ENCODE results near the gene CNMD. TPM values are rescaled to one million over a fixed set of nuclear protein-coding genes. Genes with fewer than 3 reads are reported as not detected.

Gene CNMD
- total RNA-seq, 2 donors from 2014 or later = 0.78 TPM; not detected in 1

- ATAC-seq (no peak), DNase-seq (no peak)
- no peak overlapping the region for H3K4me3 ChIP-seq
- H3K27me3 ChIP-seq = no peaks in the 10 kb centered on the region
- 55 to 62% methylated on average over 11 of the region's 11 CpGs for WGBS, 2 donors
- no peak overlapping the region for H3K27ac ChIP-seq
- no peaks in the 10 kb centered on the region for H3K36me3 ChIP-seq (replicated peaks in 1 of 2; ENCODE audit: insufficient read depth in 1 of 2, low read depth in 2 of 2)
- TF ChIP-seq POLR2A (IDR thresholded peaks at IDR 0.05) = no peak
- TF ChIP-seq, protein P1, sequence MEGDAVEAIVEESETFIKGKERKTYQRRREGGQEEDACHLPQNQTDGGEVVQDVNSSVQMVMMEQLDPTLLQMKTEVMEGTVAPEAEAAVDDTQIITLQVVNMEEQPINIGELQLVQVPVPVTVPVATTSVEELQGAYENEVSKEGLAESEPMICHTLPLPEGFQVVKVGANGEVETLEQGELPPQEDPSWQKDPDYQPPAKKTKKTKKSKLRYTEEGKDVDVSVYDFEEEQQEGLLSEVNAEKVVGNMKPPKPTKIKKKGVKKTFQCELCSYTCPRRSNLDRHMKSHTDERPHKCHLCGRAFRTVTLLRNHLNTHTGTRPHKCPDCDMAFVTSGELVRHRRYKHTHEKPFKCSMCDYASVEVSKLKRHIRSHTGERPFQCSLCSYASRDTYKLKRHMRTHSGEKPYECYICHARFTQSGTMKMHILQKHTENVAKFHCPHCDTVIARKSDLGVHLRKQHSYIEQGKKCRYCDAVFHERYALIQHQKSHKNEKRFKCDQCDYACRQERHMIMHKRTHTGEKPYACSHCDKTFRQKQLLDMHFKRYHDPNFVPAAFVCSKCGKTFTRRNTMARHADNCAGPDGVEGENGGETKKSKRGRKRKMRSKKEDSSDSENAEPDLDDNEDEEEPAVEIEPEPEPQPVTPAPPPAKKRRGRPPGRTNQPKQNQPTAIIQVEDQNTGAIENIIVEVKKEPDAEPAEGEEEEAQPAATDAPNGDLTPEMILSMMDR (IDR thresholded peaks at IDR 0.05) = no peak
- intact Hi-C loops (cut with DNase I) = no loop called here
- no peaks in the 10 kb centered on the region for H3K9me3 ChIP-seq
- H3K4me1 ChIP-seq = no peaks in the 10 kb centered on the region
These were observed 26.2 kb upstream of the CNMD start for GRCh38 chr13:52765611-52766390.

- no peak overlapping the region for H3K27ac ChIP-seq
- H3K36me3 ChIP-seq (replicated peaks in 1 of 2; ENCODE audit: insufficient read depth in 1 of 2, low read depth in 2 of 2) = no peaks in the 10 kb centered on the region
- no peak for DNase-seq
- no peak for ATAC-seq
- intact Hi-C loops (cut with DNase I) = no loop called here
- TF ChIP-seq POLR2A (IDR thresholded peaks at IDR 0.05) = no peak
- TF ChIP-seq, protein P1 (IDR thresholded peaks at IDR 0.05) = no peak
- no peaks in the 10 kb centered on the region for H3K4me1 ChIP-seq
- no peaks in the 10 kb centered on the region for H3K27me3 ChIP-seq
- H3K4me3 ChIP-seq = no peak overlapping the region
- no peaks in the 10 kb centered on the region for H3K9me3 ChIP-seq
- 19 to 32% methylated on average over 2 of the region's 2 CpGs for WGBS, 2 donors
These were observed 20.5 kb upstream of the CNMD start for GRCh38 chr13:52760077-52760476.

GRCh38 chr13:52758114-52758513, 18.5 kb upstream of the CNMD start:
- H3K9me3 ChIP-seq = no peaks in the 10 kb centered on the region
- TF ChIP-seq, protein P1 (IDR thresholded peaks at IDR 0.05) = no peak
- no peak for TF ChIP-seq POLR2A (IDR thresholded peaks at IDR 0.05)
- H3K27me3 ChIP-seq = no peaks in the 10 kb centered on the region
- ATAC-seq (no peak), DNase-seq (no peak)
- intact Hi-C loops (cut with DNase I) = no loop called here
- no peaks in the 10 kb centered on the region for H3K4me1 ChIP-seq
- no peak overlapping the region for H3K27ac ChIP-seq
- no peak overlapping the region for H3K4me3 ChIP-seq
- WGBS, 2 donors = 42 to 47% methylated on average over 3 of the region's 3 CpGs
- H3K36me3 ChIP-seq (replicated peaks in 1 of 2; ENCODE audit: insufficient read depth in 1 of 2, low read depth in 2 of 2) = no peaks in the 10 kb centered on the region

DNA sequence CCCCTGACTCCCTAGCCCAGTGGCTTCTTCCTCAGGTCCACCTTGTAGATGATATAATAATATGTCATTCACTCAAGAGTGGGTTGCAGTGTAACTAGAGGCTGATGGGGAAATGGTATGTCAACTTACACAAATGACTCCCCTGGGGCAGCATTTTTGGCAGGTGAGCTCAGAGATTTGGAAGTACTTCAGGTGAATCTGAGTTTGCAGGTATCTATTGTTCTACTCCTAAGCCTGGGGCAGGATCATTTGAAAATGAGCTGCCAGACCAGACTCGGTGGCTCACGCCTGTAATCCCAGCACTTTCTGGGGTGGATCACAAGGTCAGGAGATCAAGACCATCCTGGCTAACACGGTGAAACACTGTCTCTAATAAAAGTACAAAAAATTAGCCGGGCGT, 11.6 kb upstream of the CNMD start:
- no peak for DNase-seq
- Histone ChIP-seq H3K27me3 (no peaks in the 10 kb centered on the region), H3K4me3 (no peak overlapping the region), H3K9me3 (no peaks in the 10 kb centered on the region), H3K27ac (no peak overlapping the region), H3K36me3 (replicated peaks in 1 of 2; ENCODE audit: insufficient read depth in 1 of 2, low read depth in 2 of 2) (no peaks in the 10 kb centered on the region), H3K4me1 (no peaks in the 10 kb centered on the region)
- WGBS, 2 donors = 69 to 76% methylated on average over 5 of the region's 5 CpGs
- no peak for TF ChIP-seq POLR2A (IDR thresholded peaks at IDR 0.05)
- TF ChIP-seq, protein P1 (IDR thresholded peaks at IDR 0.05) = no peak
- no peak for ATAC-seq
- intact Hi-C loops (cut with DNase I) = no loop called here

- DNase-seq (no peak), ATAC-seq (no peak)
- TF ChIP-seq, protein P1 (IDR thresholded peaks at IDR 0.05) = no peak
- TF ChIP-seq POLR2A (IDR thresholded peaks at IDR 0.05) = no peak
- no peak overlapping the region for H3K4me3 ChIP-seq
- no peaks in the 10 kb centered on the region for H3K4me1 ChIP-seq
- no peak overlapping the region for H3K27ac ChIP-seq
- no peaks in the 10 kb centered on the region for H3K36me3 ChIP-seq (replicated peaks in 1 of 2; ENCODE audit: insufficient read depth in 1 of 2, low read depth in 2 of 2)
- no peaks in the 10 kb centered on the region for H3K9me3 ChIP-seq
- intact Hi-C loops (cut with DNase I) = no loop called here
- 46 to 70% methylated on average over 1 of the region's 1 CpG for WGBS, 2 donors
- no peaks in the 10 kb centered on the region for H3K27me3 ChIP-seq
These were observed 11.1 kb upstream of the CNMD start for GRCh38 chr13:52750713-52751112.
